GM12892 (cell line): ENCODE measurements around the gene ARAP3.

Source experiments
- DNase-seq: peaks from one replicate; pipeline ENCODE4 v3.0.0; 2011; ENCODE audit not compliant: insufficient read length
- FAIRE-seq: peaks from 2 replicates; lab custom pipeline; 2011; peaks lifted over from hg19 to GRCh38; lab: Jason Lieb, UNC
- POLR2A ChIP-seq: IDR thresholded peaks from 2 replicates; pipeline ENCODE4 v1.6.1; 2011; ENCODE audit warnings: low read depth, low read length, control low read depth
- POLR2AphosphoS5 ChIP-seq: IDR thresholded peaks from 2 replicates; pipeline ENCODE4 v1.6.1; 2011; ENCODE audit warnings: low read depth, low read length, control low read depth
- TAF1 ChIP-seq: IDR thresholded peaks from 2 replicates; pipeline ENCODE4 v1.6.1; 2011; ENCODE audit warnings: low read depth, mild to moderate bottlenecking, control low read depth, low read length, borderline replicate concordance

ARAP3 gene

GRCh38 chr5:141608557-141608956 lies 73.5 kb downstream of the ARAP3 start:
- FAIRE-seq (no peak), DNase-seq (no peak)
- no peak for TF ChIP-seq POLR2AphosphoS5
- TF ChIP-seq POLR2A = no peak
- no peak for TF ChIP-seq TAF1

GRCh38 chr5:141608046-141608445 lies 74.0 kb downstream of the ARAP3 start:
- no peak for TF ChIP-seq TAF1
- no peak for TF ChIP-seq POLR2AphosphoS5
- no peak for TF ChIP-seq POLR2A
- DNase-seq (no peak), FAIRE-seq (no peak)

- DNase-seq = peak; percentile 17
- peak; percentile 69 for FAIRE-seq
Measured at GRCh38 chr5:141605523-141606277, 76.3 kb downstream of the ARAP3 start.

GRCh38 chr5:141603923-141604717 lies 77.9 kb downstream of the ARAP3 start:
- no peak for DNase-seq
- FAIRE-seq = peak; percentile 51
- TF ChIP-seq POLR2AphosphoS5 (no peak), POLR2A (no peak)

More at GRCh38 chr5:141605523-141606277, 76.3 kb downstream of the ARAP3 start:
- no peak for TF ChIP-seq TAF1
- no peak for TF ChIP-seq POLR2AphosphoS5
- no peak for TF ChIP-seq POLR2A
